ENCODE results near the gene MOGAT1. TPM values are rescaled to one million over a fixed set of nuclear protein-coding genes. Genes with fewer than 3 reads are reported as not detected.

MOGAT1 gene
- total and polyA plus RNA-seq, 7 donors: not detected

GRCh38 chr2:222751238-222751637 is 79.8 kb downstream of the MOGAT1 start:
- 89 to 92% (median 90%) methylated on average over 7 of the region's 7 CpGs for WGBS, 3 donors
- no peak for TF ChIP-seq CTCF (IDR thresholded peaks at IDR 0.05)
- no peak overlapping the region for H3K4me3 ChIP-seq
- peaks cover 2% of the 10 kb centered on the region for H3K9me3 ChIP-seq
- H3K36me3 ChIP-seq (ENCODE audit: insufficient read depth in 1 of 2, low read depth in 1 of 2): no peaks in the 10 kb centered on the region
- DNase-seq (no peak), ATAC-seq (no peak)
- H3K4me1 ChIP-seq: peaks cover 18% of the 10 kb centered on the region
- intact Hi-C loops (cut with DNase I): loop anchor here in 1 of 2 donors (5.0 kb wide), 1 partner anchor 39 kb away; no protein-coding TSS in a partner anchor
- no peak overlapping the region for H3K27ac ChIP-seq
- H3K27me3 ChIP-seq (ENCODE audit: insufficient read depth in 3 of 3, low read length in 2 of 3): no peaks in the 10 kb centered on the region

- Histone ChIP-seq H3K4me1 (peaks cover 18% of the 10 kb centered on the region), H3K9me3 (peaks cover 2% of the 10 kb centered on the region), H3K27me3 (ENCODE audit: insufficient read depth in 3 of 3, low read length in 2 of 3) (no peaks in the 10 kb centered on the region), H3K4me3 (no peak overlapping the region), H3K27ac (peak overlapping the region; percentile 68), H3K36me3 (ENCODE audit: insufficient read depth in 1 of 2, low read depth in 1 of 2) (no peaks in the 10 kb centered on the region)
- ATAC-seq (no peak), DNase-seq (no peak)
- no peak for TF ChIP-seq CTCF (IDR thresholded peaks at IDR 0.05)
- intact Hi-C loops (cut with DNase I): loop anchor here in 1 of 2 donors (5.0 kb wide), 1 partner anchor 40 kb away; no protein-coding TSS in a partner anchor
- WGBS, 3 donors: 66 to 76% (median 73%) methylated on average over 13 of the region's 13 CpGs
These were observed 80.6 kb downstream of the MOGAT1 start for GRCh38 chr2:222751821-222752719.

GRCh38 chr2:222752746-222753145 is 81.3 kb downstream of the MOGAT1 start:
- Histone ChIP-seq H3K9me3 (peaks cover 2% of the 10 kb centered on the region), H3K36me3 (ENCODE audit: insufficient read depth in 1 of 2, low read depth in 1 of 2) (no peaks in the 10 kb centered on the region), H3K4me3 (no peak overlapping the region), H3K4me1 (peaks cover 18% of the 10 kb centered on the region), H3K27ac (peak overlapping the region; percentile 68), H3K27me3 (ENCODE audit: insufficient read depth in 3 of 3, low read length in 2 of 3) (no peaks in the 10 kb centered on the region)
- ATAC-seq (peak in 3 of 4 donors; percentile 40 to 56 (median 41)), DNase-seq (no peak)
- TF ChIP-seq CTCF (IDR thresholded peaks at IDR 0.05): no peak
- 37 to 67% (median 41%) methylated on average over 5 of the region's 5 CpGs for WGBS, 3 donors
- intact Hi-C loops (cut with DNase I): loop anchor here in 1 of 2 donors (5.0 kb wide), 1 partner anchor 40 kb away; no protein-coding TSS in a partner anchor

- intact Hi-C loops (cut with DNase I): loop anchor here in 1 of 2 donors (5.0 kb wide), 1 partner anchor 41 kb away; no protein-coding TSS in a partner anchor
- Histone ChIP-seq H3K9me3 (peaks cover 2% of the 10 kb centered on the region), H3K27me3 (ENCODE audit: insufficient read depth in 3 of 3, low read length in 2 of 3) (no peaks in the 10 kb centered on the region), H3K27ac (peak overlapping the region; percentile 68), H3K36me3 (ENCODE audit: insufficient read depth in 1 of 2, low read depth in 1 of 2) (no peaks in the 10 kb centered on the region), H3K4me3 (no peak overlapping the region), H3K4me1 (peaks cover 18% of the 10 kb centered on the region)
- DNase-seq: no peak
- TF ChIP-seq CTCF (IDR thresholded peaks at IDR 0.05): no peak
- peak; percentile 57 to 80 (median 68) for ATAC-seq
- WGBS, 3 donors: 12 to 21% (median 15%) methylated on average over 2 of the region's 2 CpGs
These were observed 81.9 kb downstream of the MOGAT1 start for GRCh38 chr2:222753251-222753824.

Measured in psoas muscle (tissue), 8 donors.